ELF-1 (cell line): ENCODE measurements around the gene BCAP31.

ENCODE experiments used
- DNase-seq: peaks from one replicate; pipeline ENCODE4 v3.0.0-alpha.2; 2016; ENCODE audit warnings: low read depth, low spot score

Gene BCAP31

DNA sequence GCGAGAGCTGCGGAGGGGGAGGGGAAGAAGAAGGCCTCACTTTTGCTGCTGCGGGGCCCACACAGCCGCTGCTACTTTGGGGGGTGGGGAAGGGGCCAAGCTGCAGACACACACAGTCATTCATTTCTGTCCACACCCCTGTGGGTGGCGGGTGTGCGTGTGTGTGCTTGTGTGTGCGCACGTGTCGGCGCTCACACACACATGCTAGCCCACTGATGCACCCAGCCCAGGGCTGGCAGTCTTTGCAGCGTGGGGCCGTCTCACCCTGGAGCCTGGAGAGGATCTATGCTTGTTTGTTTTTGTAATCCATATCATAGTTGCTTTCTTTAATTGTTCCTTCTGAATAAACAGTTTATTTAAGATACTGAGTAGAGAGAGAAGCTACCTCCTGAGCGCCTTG is 73.2 kb downstream of the BCAP31 start:
- no peak for DNase-seq
